CD4-positive, alpha-beta T cell treated with Interleukin-17A for 1 hour (primary cell): Measurements from ENCODE around the gene TRABD.
"Not testable (repeated sequence)": the region's sequence is repeated elsewhere in the genome, so short reads cannot be mapped to it uniquely, and the experiment has no call there.

Experiments
- DNase-seq: peaks from one replicate; pipeline ENCODE4 v3.0.0-alpha.2; 2020

The TRABD gene

DNA sequence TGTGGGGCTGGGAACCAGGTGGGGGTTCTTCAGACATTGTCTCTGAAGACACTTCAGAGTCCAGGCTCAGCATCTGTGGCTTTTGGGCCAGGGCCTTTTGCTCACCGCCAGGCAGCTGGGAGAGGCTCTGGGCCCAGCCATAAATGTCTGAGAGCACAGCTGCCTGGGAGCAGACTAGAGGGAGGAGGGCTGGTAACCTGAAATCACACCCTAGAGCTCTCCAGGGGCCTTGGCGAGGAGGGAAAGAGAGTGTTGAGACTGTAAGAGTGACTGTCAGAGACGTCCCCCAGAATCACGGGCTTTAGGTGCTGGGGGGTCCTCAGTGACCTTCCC, 4.1 kb downstream of the TRABD start:
- no peak for DNase-seq

DNA sequence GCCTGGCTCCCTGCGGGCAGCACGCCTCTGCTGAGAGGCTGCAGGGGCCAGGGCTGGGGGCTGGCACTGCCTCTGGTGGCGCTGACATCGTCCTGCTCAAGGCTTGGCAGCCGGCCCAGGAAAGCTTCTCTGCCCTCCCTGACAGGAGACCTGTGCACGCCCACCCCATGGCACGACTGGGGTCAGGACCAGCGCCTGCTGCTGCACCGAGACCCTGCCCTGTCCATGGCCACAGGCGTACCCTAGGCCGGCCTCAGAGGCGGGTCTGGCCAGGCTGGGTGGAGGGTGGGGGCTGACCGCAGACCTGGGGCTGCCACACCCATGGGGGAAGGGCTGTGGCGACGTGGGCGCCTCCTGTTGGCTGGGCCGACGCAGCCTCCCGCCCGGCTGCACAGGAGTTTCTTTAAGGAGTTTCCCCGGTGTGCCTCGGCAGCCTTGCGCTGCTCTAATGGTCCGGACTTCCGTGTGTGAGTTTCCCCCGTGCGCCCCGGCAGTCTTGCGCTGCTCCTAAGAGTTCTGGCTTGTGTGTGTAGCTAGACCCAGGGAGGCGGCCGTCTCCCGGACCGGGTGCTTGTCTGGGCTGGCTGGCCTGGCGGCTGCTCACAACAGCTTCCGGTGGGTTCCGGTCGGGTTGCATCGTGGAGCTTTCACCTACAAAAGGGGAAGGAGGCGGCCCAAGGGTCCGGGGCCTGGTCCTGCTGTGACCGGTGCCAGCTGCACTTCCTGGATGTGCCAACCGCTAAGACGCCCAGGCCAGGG, 4.6 kb downstream of the TRABD start:
- peak; percentile 89 for DNase-seq

DNA sequence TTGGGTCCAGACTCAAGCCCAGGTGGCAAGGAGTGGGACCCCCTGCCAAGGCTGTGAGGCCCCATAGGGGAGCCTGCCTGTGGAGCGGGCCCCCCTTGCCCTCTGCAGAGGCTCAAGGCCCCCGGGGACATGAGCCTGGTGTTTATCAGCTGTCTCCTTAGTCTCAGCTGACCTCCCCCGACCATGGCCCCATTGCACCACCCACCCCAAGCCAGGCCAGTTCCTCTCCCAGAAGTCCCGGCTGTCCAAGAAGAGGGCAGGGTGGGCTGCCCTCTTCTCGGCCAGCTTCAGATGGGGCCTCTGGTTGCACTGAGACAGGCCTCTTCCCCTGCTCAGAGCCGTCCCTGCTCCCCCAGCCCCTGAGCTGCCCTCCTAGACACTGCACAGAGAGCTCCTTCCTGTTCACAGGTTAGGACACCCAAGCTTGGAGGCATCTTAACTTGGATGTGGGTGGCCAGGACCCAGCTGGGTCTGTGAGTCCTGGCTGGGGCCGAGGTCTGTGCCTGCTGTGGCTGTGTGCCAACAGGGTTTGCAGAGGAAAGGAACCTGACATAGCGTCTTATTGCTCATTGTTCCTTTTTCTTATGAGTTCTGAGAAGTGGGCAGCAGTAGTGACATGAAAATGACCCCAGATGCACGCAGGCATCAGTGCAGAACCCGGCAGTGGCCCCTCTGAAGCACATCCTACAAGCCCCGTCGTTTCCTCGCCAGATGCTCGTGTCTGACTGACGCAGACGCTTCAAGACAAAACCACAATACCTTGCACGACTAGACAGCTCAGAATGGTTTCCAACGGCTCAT, 5.4 kb downstream of the TRABD start:
- peak; percentile 84 for DNase-seq

DNA sequence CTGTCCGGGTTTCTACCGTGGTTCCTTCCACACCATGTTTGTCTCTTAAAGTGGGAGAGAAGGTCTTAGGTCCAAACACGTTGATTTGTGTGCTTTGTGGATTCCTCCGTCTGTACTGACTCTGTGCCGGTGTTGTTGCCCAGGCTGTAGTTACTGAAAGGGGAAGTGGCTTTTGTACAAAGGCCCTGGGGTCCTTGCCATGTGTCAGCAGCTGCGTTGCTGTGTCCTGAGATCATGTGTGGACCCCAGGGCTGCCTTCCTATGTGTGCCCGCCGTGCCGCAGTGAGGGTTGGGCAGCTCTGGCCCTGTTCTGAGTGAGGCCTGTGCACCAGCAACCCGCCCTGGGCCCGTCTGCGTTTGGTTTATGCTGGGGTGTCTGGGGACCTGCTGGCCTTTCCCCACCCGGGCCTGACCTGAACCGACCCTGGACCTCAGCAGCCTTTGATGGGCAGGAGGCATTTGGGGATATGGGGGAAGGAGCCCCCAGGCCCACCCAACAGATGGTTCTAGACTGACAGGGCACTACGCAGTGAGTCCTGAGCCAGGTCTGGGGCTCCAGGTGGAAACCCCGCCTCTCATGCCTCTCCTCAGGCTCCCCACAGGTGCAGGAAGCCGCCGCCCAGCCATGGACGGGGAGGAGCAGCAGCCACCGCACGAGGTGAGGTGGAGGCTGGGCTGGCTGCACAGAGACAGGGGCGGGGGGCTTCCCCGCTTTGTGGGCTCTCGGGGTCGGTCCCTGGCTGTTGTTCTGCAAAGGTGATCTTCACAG, 6.9 kb downstream of the TRABD start:
- DNase-seq: peak; percentile 65

DNA sequence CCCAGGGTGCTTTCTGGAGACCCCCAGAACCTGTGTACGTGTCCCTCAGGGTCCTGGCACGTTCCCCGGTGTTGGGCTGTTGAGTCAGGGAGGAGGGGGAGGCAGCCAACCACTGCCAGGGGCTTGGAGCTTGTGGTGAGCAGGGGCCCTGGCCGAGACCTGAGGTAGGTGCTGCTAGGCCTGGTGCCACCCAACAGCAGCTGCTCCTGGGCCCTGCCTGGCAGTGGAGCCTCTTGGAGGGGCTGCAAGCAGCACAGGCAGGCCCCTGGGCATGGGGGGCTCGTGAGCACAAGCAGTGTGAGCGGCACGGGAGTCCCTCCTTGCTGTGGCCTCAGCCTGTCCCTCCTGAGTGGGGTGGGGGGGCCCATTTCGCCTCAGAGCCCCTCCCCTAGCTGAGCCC, 7.9 kb downstream of the TRABD start:
- no peak for DNase-seq

DNA sequence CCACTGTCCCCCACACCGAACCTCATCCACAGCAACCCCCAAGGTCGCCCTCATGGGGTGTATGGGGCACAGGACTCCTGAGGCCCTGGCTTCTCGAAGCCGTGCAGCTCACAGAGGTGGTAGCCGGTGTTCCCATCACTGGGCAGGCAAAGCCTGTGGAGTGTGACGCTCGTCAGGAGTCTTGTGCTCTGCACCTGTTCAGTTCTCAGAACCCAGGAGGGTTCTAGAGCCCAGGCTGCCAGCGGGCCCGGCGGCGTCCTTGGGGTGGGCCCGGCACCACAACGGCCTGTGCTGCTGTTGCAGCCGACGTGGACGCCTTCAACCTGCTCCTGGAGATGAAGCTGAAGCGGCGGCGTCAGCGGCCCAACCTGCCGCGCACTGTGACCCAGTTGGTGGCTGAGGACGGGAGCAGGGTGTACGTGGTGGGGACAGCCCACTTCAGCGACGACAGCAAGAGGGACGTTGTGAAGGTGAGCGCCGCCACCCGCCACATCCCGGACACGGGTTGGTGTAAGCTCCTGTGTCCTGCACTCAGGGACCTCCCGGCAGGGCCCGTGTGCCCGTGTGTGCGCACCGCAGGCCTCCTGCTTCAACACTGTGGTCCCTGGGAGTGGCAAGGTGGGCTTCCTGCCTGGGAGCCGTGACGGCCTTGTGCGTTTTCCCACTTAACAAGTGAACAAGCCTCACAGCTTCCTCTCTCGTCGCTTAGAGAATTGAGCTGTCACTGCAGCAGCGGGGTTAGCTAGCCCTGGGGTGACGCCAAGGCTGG, 8.5 kb downstream of the TRABD start:
- DNase-seq: no peak

DNA sequence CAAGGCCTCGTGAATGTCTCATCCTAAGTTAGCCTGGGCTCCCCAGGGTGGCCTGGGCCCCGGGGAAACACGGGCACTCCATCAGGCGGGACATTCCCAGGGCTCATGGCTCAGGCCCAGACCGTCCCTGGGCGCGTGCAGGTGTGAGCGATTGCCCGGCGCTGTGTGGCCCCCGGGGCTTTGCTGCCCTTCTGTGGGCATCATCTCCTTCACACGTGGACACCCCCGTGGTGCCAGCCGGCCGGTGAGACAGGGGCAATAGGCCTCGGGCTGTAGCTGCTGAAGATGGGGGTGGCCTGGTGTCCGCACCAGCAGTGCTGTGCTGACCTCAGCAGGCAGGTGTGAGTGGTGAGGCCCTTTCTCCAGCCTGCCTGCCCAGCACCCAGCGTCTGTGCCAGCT, 10.5 kb downstream of the TRABD start:
- no peak for DNase-seq

DNA sequence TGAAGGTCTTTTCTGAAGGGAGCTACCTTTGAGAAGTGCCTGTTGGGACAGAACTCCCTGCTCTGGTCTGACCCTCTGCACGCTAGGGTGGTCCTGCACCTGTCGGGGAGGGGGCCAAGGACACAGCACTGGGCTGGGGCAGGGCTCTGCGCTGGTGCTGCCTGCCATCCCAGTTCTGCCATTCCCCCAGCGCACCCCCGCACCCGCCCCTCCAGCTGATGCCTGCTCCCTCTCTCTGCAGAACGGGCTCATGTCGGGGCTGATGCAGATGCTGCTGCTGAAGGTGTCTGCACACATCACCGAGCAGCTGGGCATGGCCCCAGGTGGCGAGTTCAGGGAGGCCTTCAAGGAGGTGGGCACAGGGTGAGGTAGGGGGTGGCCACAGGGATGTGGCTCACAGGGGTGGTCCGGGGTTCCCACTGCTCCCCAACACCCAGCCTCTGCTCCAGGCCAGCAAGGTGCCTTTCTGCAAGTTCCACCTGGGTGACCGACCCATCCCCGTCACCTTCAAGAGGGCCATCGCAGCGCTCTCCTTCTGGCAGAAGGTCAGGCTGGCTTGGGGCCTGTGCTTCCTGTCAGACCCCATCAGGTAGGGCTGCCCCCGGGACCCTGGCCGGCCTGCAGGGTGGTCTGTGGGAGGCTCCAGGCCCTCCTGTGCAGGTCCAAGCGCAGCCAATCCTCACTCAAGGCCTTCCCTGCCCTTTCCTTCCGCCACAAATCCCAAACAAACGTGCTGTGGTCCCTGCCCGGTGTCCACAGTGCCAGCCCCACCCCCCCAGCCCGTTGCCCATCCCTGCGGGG, 11.5 kb downstream of the TRABD start:
- DNase-seq: no peak

DNA sequence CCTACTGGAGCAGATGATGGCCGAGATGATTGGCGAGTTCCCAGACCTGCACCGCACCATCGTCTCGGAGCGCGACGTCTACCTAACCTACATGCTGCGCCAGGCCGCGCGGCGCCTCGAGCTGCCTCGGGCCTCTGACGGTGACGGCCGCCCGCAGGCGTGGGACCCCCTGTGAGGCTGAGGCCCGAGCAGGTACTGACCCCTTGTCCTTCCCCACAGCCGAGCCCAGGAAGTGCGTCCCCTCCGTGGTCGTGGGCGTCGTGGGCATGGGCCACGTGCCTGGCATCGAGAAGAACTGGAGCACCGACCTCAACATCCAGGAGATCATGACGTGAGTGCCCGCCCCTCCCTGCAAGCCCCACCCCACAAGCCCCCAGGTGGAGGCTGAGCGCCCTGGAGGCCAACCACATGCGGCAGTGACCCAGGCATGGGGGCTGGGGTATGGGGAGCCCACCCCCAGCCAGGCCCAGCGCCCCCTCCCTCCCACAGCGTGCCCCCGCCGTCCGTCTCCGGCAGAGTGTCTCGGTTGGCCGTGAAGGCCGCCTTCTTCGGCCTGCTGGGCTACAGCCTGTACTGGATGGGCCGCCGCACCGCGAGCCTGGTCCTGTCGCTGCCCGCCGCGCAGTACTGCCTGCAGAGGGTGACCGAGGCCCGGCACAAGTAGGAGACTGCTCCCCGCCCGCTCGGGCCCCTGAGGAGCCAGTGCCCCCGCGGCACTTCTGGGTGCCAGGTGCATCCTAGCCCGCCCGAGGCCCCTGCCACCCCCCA, 12.3 kb downstream of the TRABD start:
- DNase-seq: no peak

DNA sequence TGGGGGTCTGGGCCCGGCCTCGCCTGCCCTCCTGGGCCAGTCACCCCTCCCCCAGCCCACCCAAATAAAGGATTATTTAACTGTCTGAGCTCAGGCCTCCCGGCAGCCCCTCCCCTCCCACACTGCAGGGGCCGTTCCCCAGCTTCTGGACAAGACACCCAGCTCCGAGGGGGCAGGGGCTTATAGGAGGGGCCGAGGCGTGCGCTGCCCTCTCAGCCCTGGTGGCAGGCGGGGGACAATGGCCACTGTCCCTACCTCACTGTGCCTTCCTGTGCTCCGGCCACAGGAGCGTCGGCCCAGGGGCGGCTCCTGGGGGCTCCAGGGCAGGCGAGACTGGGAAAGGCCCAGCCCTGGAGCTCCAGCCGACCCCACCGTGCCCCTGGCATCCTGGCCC, 12.9 kb downstream of the TRABD start:
- no peak for DNase-seq

DNA sequence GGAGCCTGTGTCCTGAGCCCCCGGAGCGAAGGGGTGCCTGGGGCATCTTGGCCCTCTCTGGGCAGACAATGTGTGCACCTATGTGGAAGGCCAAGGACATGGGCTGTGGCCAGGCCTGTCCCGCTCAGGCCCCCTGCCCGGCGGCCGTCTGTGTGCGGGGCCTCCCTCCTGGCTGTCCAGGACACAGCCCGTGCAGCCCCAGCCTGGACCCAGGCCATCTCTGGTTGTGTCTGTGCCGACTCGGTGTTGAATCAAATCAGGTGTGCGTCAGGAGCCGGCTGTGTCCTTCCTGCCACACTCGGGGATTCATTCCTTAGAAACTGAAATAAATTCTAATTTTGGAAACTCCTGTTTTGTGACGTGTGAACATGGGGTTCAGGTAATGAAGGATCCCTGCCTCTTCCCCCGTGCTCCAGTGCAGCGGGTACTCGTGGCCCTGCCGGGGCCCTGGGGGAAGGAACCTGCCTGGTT, 13.6 kb downstream of the TRABD start:
- no peak for DNase-seq

DNA sequence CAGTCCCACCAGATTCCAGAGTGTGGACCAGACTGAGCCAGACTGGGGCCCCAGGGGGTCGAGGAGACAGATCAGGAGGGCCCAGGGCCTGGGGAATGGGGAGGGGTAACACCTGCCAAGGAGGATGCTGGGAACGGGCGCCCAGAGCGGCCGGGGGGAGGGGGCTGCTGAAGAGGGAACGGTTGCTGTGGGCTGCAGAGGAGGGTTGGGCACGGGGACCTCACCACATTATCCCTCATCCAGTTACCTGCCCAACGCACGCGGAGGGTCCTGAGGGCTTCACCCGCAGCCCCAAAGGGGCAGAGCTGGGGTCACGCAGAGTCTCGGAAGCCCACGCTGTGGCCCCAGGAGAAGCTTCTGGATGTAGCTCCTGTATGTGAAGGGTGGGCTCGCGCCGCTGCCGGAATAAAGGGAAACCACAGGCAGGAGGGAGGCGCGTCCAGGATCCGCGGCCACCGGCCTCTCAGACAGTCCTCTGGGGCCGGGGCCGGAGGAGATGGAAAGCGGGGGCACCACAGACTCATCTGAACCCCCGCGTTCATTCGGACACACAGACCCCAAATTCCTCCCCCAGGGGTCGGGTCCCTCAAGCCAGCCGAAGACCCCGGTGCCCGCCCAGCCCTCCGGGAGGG, 14.2 kb downstream of the TRABD start:
- no peak for DNase-seq

DNA sequence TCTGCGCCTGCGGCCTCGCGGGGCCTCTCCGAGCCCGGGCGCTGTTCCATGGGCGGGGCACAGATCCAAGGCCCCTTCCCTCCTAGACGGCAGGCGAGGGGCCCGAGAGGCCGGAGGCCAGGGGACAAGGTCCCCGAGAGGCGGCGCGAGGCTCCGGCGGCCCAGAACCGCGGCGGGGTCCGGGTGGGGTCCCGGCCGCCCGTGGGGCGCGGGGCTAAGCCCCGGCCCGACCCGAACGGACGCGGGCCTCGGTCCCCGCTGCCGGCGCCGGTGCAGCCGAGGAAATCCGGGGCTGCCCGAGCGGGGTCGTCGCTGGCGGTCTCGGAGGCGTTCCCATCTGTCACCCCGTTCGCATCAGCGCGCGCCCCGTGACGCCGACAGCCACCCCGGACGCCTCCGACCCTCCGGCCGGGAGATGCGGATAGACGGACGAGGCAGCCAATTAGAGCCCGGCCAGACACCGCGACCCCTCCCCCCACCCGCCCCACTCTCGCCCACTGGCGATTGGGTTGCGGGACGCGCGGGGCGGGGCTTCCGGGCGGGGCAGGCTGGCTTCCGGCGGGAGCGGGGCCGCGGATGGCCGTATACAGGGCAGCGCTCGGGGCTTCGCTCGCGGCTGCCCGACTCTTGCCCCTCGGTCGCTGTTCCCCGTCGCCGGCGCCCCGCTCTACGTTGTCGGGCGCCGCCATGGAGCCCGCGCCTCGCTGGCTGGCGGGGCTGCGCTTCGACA, 14.9 kb downstream of the TRABD start, which contains the start of gene SELENOO:
TSS of gene SELENOO (plus strand) at position 551 of the 730 bp plus-strand sequence. CDS start at position 577, 26 bp downstream.
- peak; percentile 94 for DNase-seq

DNA sequence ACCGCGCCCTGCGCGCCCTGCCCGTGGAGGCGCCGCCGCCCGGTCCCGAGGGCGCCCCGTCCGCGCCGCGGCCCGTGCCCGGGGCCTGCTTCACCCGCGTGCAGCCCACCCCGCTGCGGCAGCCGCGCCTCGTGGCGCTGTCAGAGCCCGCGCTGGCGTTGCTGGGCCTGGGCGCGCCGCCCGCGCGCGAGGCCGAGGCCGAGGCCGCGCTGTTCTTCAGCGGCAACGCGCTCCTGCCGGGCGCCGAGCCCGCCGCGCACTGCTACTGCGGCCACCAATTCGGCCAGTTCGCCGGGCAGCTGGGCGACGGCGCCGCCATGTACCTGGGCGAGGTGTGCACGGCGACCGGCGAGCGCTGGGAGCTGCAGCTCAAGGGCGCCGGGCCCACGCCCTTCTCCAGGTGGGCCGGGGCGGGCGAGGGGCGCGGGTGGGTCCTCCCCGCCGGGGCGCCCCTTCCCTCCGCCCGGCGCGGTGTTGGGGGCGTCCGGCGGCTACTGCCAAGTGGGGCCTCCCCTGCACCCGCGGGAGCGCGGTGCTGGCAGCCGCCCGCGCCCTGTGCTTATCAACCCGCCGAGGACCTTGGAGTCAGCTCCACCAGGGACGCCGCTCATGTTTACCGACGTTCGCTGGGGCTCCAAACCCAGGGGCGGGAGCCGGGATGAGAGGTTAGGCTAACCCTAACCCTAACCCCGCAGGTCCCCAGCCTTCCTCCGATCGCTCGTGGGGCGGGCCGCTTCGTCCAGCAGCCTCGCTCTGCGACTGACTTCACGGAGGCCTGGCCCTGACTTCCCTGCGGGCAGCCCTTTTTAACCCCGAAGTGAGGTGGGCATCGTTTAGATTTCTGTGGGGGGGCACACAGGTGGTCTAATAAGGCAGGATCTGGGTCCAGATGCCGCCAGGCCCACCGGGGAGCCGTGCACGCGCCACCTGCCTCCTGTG, 15.7 kb downstream of the TRABD start:
- no peak for DNase-seq

DNA sequence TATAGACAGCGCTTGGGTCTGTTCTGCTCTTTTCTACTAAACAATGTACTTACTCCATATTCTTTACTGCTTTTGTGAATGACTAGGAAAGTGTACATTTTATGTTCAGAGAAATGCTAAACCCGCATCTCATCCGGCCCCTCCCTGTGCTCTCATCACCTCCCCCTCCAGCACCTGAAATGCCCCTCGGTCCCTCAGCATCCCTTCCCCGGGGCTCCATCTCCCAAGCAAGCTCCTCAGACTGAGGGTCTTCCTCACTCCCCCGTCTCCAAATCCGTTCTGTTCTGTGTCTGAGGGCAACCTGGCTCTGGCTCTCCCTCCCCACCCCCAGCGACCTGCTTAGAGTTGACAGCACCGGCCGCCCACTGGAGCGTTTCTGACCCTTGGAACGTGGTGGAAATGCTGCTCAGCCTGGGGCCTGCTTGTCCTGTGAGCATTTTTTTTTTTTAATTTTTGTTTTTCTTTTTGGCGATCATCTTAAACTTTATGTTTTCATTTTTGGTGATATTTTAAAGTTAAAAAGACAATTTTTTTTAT, 16.5 kb downstream of the TRABD start:
- no peak for DNase-seq

DNA sequence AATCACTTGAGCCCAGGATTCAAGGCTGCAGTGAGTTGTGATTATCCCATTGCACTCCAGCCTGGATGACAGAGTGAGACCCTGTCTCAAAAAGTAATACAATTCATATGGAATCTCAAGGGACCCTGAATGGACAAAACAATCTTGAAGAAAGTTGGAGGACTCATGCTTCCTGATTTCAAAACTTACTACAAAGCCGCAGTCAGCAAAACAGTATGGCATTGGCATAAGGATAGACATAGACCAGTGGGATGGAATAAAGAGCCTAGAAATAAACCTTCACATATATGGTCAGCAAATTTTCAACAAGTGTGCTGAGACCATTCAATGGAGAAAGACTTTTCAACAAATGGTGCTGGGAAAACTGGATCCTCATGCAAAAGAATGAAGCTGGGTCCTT, 17.6 kb downstream of the TRABD start:
- no peak for DNase-seq

DNA sequence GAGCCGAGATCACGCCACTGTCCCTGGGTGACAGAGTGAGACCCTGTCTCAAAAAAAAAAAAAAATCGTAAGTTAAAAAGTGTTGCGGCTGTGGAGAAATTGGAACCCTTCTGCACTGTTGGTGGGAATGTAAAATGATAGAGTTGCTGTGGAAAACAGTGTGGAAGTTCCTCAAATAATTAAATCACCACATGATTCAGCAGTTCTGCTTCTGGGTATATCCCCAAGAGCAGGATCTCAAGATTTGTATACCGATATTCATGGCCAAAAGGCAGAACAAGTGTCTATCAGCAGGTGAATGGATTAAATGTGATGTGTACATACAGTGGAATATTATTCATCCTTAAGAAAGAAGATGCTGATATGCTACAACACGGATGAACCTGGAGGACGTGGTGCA, 18.9 kb downstream of the TRABD start:
- no peak for DNase-seq

DNA sequence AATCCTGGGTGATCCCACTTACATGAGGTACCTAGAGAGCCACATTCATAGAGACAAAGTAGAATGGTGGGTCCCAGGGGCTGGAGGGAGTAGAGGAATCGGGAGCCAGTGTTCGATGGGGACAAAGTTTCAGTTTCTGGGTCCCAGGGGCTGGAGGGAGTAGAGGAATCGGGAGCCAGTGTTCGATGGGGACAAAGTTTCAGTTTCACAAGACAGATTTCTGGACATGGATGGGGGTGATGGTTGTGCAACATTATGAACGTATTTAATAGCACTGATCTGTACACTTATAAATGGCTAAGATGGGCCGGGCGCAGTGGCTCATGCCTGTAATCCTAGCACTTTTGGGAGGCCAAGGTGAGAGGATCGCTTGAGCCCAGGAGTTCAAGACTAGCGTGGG, 19.3 kb downstream of the TRABD start:
- DNase-seq: not testable (repeated sequence)
